ENCODE data around the gene CNTFR. TPM values are rescaled to one million over a fixed set of nuclear protein-coding genes. Genes with fewer than 3 reads are reported as not detected.

Gene CNTFR
- total and polyA plus RNA-seq, 12 donors: 1.1 to 15.2 (median 3.8) TPM

GRCh38 chr9:34514401-34514800 lies 75.1 kb downstream of the CNTFR start:
- H3K27ac ChIP-seq: no peak overlapping the region
- H3K27me3 ChIP-seq: no peaks in the 10 kb centered on the region
- no peaks in the 10 kb centered on the region for H3K9me3 ChIP-seq (replicated peaks in 1 of 3)
- no peaks in the 10 kb centered on the region for H3K36me3 ChIP-seq (replicated peaks in 1 of 2)
- DNase-seq: no peak
- no peak overlapping the region for H3K4me3 ChIP-seq
- 88 to 93% (median 91%) methylated on average over 5 to 8 of the region's 8 CpGs for WGBS, 4 donors
- TF ChIP-seq CTCF (IDR thresholded peaks at IDR 0.05) (no peak), POLR2A (IDR thresholded peaks at IDR 0.05) (no peak)
- intact Hi-C loops (cut with DNase I): no loop called here
- H3K4me1 ChIP-seq (replicated peaks in 1 of 2): no peaks in the 10 kb centered on the region

- Histone ChIP-seq H3K4me3 (no peak overlapping the region), H3K36me3 (replicated peaks in 1 of 2) (no peaks in the 10 kb centered on the region), H3K4me1 (replicated peaks in 1 of 2) (no peaks in the 10 kb centered on the region), H3K27me3 (no peaks in the 10 kb centered on the region), H3K27ac (no peak overlapping the region), H3K9me3 (replicated peaks in 1 of 3) (no peaks in the 10 kb centered on the region)
- no peak for TF ChIP-seq POLR2A (IDR thresholded peaks at IDR 0.05)
- no peak for TF ChIP-seq CTCF (IDR thresholded peaks at IDR 0.05)
- 71 to 81% (median 73%) methylated on average over 2 of the region's 2 CpGs for WGBS, 4 donors
- DNase-seq: no peak
- intact Hi-C loops (cut with DNase I): no loop called here
Observed at GRCh38 chr9:34513567-34514214, 75.8 kb downstream of the CNTFR start.

GRCh38 chr9:34512131-34513078 lies 77.1 kb downstream of the CNTFR start:
- 65 to 76% (median 71%) methylated on average over 4 to 9 of the region's 9 CpGs for WGBS, 4 donors
- Histone ChIP-seq H3K36me3 (replicated peaks in 1 of 2) (no peaks in the 10 kb centered on the region), H3K9me3 (replicated peaks in 1 of 3) (no peaks in the 10 kb centered on the region), H3K4me1 (replicated peaks in 1 of 2) (no peaks in the 10 kb centered on the region), H3K4me3 (no peak overlapping the region), H3K27me3 (no peaks in the 10 kb centered on the region), H3K27ac (no peak overlapping the region)
- intact Hi-C loops (cut with DNase I): no loop called here
- TF ChIP-seq POLR2A (IDR thresholded peaks at IDR 0.05): no peak
- no peak for TF ChIP-seq CTCF (IDR thresholded peaks at IDR 0.05)
- no peak for DNase-seq
